NCI-H2107 treated with DMSO at 0.1 percent for 48 hours (cell line): ENCODE measurements around the gene FBXW8.

ENCODE experiments used
- DNase-seq: peaks from one replicate; lab custom pipeline; 2025; ENCODE audit not compliant: unreplicated experiment; lab: John Stamatoyannopoulos, UW

FBXW8 gene

DNA sequence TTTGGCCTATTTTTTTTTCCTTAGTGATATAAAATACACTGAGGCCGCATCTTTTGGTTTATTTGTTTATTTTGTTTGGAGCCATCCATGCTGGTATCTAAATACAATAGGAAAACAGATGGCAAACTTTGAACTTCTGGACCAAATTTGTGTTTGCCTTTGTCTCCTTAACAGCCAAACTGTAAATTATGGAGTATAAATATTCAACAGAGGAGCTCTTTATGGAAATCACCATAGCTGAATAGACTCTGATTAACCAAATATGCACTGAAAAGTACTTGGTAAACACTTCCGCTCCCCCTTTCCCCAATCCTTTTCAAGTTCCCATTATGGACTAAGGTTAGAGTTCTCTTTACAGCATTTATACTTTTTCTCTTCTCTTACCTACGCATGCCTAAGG lies 107.9 kb downstream of the FBXW8 start:
- DNase-seq, result no peak

DNA sequence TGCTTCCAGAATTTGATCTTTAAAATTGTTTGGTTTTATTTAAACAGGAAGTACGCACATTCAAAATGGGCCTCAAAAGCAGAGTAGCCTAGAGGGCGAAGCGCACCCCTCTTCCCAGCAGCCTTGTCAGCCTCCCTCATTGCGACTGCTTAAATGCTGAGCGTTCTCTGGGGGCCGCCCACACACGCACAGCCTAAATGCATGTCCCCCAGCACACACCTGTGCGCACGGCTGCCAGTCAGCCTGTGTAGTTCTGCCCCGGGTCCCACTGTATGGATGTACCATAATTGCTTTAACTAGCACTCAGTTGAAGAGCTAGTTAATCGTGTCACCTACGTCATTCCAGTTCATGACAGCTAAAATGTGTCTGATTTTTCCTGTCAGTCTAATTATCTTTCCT lies 109.1 kb downstream of the FBXW8 start:
- DNase-seq, result no peak

DNA sequence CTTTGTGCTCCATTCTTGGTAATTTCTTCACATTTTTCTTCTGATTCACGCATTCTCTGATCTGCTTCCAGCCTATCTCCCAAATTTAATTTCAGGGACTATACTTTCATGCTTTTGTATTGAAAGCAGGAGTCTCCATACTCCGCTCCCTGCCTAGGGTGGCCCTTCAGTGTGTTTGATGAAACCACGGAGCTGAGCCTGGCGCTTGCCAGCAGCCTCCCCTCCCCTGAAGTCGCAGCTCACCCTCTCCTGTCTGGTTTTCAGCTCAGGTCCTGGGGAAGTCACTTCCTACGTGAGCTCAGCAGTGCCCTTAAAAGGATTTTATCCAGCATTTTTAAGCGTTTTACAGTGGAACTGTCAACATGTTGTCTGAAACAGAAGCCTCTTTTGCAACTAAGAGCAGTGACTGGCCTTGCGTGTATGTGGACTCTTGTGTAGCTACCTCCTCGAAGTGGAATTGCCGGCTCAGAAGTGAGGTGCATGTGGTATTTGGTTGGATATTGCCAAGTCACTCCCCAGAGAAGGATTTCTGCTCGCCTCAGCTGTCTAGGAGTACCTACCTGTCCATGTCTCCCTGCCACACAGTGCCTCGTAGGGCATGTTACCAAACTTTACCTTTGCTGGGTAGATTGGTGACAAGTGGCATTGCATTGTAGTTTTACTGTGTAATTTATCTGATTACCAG lies 109.9 kb downstream of the FBXW8 start:
- DNase-seq, result no peak

DNA sequence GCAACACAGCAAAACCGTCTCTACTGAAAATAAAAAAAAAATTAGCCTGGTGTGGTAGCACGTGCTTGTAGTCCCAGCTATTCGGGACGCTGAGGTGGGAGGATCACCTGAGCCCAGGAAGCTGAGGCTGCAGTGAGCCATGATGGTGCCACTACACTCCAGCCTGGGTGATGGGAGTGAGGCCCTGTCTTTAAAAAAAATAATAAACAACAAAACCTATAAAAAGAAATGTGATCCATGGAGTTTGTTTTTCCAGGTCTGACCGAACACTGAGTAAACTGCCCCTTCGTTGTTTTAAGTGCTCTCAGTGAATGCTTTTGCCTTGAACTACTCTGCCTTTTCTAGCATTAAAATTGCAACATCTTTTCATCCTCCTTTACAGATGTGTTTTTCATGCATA lies 111.7 kb downstream of the FBXW8 start:
- no peak for DNase-seq

DNA sequence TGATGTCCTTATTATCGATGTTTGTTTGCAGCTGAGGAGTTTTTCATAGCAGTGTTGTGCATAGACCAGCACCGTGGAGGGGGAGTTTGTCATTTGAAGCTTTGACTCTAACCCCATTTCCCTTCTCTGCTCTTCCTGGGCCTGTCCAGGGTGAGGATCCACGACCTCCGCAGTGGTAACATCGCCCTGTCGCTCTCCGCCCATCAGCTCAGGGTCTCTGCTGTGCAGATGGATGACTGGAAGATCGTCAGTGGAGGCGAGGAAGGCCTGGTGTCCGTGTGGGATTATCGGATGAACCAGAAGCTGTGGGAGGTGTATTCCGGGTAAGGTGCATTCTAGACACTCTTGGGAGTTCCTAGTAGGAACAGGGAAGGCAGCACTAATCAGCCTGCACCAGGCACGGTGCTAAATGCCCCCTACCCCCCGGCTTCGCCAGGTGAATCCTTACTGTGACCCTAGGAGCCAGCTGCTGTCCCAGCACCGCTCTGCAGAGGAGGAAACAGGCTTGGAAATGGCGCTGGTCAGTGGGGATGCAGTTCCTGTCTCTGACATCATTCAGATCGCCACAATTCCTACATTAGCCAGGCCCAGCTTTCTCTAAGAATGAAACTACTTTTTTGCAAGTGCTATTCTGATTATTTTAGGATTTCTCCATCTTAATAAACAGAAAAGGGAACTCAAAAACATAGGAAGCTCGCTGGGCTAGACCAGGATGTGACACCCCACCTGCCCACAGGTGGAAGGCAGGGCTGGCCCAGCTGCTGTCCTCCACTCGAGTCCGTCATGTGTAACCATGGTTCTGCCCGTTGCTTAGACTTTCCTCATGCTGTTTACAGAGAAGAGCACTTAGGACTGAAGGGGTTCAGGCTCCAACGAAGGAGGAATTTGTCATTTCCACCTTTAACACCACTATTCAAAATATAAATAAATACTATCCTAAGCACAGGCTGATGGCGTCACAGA lies 113.5 kb downstream of the FBXW8 start:
- no peak for DNase-seq

DNA sequence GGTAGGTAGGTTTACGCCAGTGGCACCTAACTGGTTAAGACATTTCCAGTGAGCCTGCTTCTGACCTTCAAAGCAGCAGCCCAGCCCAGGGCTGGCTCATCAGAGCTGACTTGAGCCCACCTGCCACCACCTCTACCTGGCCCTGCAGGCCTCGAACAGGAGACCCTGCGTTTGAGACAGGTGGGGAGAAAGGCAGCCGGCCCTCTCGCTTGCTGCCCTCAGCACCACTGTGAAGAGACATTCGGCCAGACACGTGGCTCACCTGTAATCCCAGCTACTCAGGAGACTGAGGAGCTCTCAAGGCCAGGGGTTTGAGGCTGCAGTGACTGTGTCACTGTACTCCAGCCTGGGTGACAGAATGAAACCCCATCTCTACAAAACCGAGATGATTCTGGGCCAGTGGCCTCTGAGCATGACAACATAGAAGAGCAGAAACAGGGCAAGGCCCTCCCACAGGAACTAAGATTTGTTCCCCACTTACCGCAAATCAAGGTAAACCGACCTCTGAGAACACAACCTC lies 114.3 kb downstream of the FBXW8 start:
- DNase-seq, result no peak

DNA sequence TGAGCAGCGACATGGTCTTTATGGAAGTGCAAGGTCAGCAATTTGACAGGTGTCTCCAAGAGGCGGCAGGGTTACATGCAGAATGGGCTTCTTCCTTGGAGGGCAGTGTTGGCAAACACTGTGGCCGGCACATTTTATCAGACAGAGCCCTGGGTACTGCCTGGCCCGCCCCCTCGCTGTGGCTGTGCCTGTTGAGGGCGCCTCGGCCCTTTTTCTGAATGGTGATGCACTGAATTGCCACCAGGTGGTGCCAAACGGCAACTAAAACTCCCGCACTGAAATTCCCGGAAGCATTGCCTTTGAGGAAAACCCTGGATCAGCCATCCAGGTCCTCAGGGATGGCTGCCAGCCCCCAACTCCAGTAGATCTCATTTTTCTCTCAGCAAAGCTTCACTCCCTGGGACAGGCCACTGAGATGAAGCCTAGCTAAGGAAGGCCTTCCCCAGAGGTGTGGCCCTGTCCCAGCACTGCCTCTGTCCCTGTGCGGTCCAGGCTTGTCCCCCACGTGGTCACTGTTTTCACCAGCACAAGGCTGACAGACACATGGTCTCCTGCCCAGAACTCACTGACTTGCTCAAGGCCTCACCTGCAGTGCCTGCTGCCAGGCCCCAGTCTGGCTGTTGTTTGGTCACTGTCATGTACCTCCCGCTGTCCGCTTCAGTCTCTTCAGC lies 114.9 kb downstream of the FBXW8 start:
- DNase-seq, result peak; percentile 75

DNA sequence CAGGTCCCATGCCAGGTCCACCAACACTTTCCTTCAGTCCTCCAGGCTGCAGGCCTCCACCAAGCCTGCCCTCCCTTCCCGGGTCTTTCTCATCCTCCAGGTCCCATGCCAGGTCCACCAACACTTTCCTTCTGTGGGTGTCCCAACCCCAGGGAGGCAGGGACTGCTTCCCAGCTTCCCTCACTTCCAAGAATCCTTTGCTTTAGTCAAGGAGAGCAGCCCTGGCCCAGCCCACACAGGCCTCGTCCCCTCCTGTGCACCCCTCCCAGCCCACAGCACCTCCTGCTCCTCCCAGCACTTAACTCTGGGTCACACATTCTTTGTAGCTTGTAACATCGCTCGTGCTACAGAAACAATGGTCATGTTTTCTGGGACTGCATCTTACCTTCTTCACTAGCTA lies 115.6 kb downstream of the FBXW8 start:
- no peak for DNase-seq

DNA sequence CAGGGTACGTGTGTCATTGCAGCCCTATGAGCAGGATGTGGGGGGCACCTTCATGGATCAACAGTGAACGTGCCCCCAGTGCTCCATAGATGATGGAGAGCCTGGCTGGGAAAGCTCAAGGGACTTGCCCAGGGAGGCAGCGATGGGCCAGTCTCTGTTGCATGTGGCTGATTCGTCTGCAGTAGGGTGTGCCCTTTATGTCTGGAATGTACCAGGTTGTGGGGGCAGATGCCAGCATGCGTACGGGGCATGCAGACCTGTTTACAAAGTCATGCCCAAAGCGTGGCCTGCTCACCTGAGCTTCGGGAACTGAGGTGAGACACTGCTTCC lies 116.1 kb downstream of the FBXW8 start:
- no peak for DNase-seq

DNA sequence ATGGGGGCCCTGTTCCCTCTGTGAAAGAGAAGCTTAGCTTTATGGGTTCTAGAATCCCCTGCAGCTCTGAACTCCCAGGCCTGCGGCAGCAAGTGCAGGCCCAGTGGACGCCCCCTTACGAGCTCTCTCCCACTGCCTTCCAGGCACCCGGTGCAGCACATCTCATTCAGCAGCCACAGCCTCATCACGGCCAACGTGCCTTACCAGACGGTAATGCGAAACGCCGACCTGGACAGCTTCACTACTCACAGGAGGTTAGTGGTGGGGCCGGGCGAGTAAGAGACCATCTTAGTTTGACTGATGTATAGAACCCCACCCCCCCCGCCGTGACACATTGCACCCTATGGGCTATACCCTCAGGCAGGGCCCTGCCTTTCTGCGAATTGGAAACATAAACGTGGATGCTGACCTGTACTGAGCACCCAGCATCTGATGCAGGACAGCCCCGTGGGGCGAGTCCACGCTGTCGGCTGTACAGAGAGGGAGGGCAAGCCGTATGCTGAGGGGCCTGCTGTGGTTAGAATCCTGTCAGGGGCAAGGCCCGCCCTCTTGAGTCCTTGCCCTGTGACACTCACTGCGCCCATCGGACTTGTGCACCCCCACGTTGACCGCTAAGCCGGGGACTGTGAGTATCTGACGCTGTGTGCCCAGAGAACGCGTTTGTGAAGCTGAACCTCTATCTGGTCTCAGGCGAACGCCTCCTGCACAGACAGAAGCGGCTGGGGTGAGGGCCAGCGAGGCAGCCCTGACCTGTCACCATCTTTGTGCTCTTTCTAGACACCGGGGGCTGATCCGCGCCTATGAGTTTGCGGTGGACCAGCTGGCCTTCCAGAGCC lies 116.7 kb downstream of the FBXW8 start:
- DNase-seq, result no peak

DNA sequence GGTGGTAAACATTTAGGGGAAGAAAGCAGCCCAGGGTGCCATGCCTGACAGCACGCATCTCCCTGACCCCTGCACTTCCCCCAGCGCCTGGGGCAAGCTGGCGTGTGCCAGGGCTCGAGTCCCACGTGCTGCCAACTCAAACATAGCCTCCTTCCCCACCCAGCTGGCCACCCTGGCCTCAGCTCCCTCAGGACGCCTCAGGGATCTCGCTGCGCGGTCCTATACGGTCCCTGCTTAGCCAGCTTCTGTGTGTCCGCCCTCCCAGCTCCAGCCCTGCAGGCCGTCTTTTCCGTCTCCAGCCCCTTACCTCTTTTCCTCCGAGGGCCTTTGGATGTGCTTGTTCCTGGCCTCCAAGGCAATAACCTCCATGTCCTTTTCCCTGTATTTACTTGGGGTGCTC lies 117.5 kb downstream of the FBXW8 start:
- no peak for DNase-seq

DNA sequence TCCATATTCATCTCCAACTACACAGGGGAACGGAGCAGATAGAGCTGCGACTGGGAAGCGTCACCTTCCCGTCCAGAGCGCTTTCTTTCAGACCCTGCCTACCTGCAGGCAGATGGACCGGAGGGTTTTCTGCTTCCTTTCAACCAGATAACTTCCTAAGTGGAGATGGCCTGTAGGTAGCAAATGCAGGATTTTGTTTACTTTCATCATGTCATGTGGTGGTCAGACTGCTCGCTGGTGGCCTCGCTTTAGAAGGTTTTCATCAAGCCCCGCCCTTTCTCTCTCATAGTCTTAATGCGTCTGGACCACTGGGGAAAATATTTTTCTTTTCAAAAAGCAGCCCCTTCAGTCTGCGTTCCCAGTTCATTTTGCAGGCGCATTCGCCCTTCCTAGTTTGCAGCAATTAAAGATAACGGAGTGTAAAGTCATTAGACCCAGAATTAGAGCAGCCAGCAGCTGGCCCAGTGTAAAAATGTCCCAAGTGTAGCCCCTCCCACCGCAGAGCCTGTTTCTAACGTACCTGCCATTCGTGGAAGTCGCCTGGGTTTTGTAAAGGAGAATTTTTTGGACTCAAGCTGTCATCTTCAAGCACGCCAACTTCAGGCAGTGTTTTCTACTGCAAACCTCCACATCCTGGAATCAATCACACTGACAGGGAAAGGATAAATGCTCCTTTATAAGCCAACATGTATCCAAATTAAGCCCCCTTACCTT lies 119.6 kb downstream of the FBXW8 start:
- no peak for DNase-seq

DNA sequence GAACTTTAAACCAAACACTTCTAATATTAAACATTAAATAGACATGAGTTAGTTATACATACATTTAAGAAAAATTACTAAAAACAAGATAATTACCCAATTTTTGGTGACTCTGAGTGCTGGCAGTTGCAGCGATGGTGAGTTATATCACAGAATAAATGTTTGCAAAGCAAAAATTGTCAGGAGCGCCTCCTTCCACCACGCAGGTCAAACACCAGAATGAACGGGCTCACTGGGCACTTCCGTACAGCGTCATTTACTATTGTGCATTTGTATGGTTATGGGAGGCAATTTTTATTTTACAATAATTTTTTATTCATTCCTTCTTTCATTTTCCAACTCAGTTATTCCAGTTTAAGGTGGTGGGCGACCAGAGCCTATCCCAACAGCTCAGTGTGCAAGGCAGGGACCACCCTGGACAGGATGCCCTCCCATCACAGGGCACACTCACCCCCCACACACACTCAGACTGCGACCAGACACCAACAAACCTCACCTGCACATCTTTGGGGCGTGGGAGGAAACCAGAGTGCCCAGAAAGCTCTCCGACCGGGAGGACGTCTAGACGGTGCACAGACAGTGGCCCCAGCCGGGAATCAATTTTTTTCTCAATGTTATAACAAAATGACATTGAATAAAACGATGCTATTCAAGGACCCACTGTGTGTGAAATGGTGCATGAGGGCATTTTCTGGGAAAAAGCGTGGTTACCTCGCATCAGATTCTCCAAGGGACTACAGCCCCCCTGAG lies 121.3 kb downstream of the FBXW8 start:
- DNase-seq, result no peak

DNA sequence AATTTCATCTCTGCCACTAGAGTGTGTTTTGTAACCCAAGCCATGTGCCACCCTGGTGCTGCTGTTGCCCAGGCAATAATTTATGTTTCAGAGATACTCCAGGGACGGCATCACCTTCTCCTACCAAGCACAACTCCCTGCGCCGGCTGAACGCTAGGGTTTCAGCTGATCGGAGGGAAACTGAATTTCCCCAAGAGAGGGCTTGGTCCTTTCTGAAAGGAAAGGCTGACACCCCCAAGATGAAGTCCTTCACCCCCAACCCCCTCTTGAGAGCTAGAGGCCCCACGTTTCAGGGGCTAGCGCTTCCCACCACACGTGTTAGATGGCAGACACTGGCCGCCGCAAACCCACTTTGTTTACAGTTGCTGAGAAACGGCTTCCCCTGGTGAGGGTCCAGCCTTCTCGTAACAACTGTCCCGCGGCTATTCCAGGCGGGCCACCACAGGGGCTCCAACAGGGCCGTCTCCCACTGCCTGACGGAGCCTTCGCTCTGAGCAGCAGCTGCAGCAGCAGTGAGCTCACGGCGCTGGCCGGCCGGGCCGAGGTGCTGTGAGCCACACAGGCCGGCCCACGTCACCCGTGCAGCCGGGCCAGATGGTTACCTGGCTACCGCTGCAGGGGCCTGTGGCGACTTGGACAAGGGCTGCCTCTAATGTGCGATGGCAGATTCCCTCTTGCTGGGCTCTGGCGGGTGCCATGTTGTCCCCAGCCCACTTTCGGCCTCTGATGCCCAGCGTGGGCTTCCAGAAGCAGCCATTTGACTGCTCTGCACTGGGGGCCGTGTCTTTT lies 122.0 kb downstream of the FBXW8 start:
- peak; percentile 80 for DNase-seq

DNA sequence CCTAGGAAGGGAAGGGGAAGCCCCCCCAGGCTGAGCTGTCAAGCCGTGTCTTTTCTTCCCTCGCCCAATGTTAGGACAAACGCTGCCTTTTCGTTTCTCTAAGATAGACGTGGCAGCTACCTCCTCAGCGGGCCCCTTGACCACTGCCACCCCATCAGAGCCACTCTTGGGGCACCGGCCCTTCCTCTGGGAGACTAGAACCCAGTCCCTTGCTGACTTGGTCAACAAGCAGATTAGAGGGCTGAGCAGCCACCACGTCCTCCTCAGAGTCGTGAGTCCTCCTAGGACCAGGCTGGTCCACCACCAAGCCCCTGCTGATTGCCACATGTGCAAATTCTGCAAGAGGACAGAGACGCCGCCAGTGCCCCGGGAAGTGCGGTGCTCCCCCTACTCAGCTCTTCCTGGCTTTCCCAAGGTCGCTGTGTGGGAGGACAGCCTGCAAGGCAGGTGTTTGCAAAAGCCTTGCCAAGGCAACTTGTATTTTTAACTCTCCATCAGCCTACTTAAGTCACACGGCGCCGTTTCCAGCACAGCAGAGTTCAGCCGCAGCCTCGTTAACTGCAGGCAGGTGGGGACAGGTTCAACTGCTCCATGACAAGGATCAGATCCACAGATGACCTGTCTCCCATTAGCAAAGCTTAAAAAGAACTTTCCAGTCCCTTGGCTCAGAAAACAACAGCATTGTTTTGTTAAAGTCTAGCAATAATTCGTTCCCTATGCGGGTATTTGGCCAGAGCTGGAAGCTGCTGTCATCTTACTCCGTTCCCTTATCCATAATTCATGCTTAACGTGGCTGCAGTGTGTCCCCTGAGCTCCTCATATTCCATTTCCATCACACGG lies 122.9 kb downstream of the FBXW8 start:
- DNase-seq, result peak; percentile 88

DNA sequence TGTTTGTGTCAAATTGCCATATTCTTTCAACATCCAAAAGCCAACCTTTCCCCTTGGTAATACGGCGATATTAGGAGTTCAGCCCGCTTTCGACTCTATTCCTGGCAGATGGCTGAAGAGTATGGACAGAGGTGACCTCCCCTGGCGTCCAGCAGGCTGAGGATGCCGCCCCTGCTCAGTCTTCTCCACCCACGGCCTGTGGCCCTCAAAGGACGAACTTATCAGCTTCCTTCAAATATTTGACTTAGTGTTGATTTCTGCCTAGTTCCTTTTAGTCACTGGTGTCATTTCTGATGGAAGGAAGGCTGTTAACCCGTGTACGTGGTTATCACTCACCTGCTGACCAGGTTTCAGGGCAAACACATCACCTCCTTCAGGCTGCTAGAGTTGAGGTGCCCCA lies 123.5 kb downstream of the FBXW8 start:
- no peak for DNase-seq

DNA sequence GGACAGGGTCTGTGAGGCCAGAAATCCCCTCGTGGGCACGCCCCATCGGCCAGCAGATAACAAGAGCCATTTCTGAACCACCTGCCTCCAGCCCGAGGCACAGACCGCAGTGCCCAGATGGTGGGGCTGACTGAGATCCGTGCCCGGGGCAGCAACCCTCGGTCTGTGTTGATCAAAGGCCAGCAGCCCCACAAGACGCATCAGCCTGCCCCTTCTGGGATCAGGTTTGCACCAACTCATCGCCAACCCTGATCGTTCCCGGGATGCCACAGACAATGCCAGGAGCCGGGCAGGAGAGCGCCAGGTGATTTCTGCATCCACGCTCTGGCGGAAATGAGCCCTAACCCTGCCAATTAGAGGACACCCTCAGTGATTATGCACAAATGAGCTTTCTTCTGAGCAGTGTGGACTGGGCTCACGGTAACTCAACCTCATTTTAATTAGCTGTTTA lies 124.0 kb downstream of the FBXW8 start:
- DNase-seq, result peak; percentile 79

DNA sequence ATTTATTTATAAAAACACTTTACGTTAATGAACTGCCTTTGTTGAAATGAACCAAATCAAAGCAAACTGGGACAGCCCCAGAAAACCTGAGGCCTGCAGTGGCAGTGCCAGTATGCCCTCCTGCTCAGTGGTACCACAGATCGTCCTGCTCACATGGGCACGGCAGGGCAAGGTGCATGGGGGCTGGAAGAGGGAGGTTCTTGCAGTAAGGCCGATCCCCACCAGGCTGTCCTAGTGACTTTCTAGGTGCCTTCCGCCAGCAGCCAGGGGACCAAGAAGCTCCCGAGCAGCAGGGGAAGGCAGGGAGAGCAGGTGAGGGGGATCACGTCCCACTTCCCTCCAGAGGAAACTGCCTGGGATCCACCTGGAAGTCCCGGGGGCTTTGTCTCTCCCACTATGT lies 124.5 kb downstream of the FBXW8 start:
- no peak for DNase-seq
